Measurements from ENCODE around the gene ELOVL2. TPM values are rescaled to one million over a fixed set of nuclear protein-coding genes. Genes with fewer than 3 reads are reported as not detected.

Gene ELOVL2
- total RNA-seq, 1 experiment from 2014 or later = not detected

DNA sequence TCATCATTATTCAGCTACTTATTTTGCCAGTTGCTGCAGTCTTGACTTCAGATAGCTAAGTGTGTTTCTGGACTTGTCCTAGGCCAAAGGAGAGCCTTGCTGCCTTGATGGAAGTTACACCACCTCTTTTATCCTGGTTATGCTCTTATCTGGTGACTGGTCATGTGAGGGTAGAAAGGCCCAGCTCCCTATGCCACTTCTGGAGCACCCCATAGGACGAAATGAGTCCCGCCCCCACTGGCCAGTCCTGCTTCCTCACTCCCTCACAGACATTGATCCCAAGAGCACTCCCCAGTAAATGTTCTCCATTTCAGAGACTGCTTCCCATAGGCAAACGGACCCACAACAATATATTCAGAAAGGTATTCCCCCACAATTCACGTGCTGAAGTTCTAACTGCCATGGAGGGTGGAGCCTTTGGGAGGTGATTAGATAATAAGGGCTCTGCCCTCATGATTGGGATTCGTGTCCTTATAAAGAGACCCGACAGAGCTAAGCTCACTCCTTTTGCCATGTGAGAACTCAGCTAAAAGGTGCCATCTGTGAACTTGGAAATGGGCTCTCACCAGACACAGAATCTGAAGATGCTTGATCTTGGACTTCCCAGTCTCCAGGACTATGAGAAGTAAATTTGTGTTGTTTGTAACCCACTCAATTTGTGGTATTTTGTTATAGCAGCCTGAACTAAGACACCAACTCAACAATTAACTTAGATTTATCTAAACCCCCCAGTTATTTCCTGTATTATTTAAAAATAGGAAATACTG lies 21.5 kb upstream of the ELOVL2 start:
- TF ChIP-seq CTCF (IDR thresholded peaks at IDR 0.05; ENCODE audit: unreplicated experiment) = no peak
- POLR2A ChIA-PET = interaction anchor here (0.7 to 1.5 kb wide), 2 partner anchors 168 to 431 kb away, joined by 3 to 6 read pairs; no protein-coding TSS in a partner anchor
- Mint-ChIP-seq H3K27me3 (ENCODE audit: insufficient read depth, unreplicated experiment) (no peaks in the 10 kb centered on the region), H3K27ac (ENCODE audit: low read depth, unreplicated experiment) (no peak overlapping the region), H3K4me3 (ENCODE audit: unreplicated experiment) (no peak overlapping the region), H3K9me3 (ENCODE audit: unreplicated experiment) (no peaks in the 10 kb centered on the region), H3K36me3 (ENCODE audit: insufficient read depth, unreplicated experiment) (no peaks in the 10 kb centered on the region), H3K4me1 (ENCODE audit: insufficient read depth, unreplicated experiment) (no peaks in the 10 kb centered on the region)
- intact Hi-C loops (cut with micrococcal nuclease) = loop anchor here (5.0 kb wide), 1 partner anchor 218 kb away; no protein-coding TSS in a partner anchor
- BruUV-seq (replicated peaks) = no TSS peak
- DNase-seq (ENCODE audit: unreplicated experiment) = no peak
- CTCF ChIA-PET = interaction anchor here (0.6 to 13.8 kb wide), 8 partner anchors 9 to 510 kb away, joined by 3 to 285 read pairs (median 4); no protein-coding TSS in a partner anchor

- no peaks in the 10 kb centered on the region for H3K4me1 Mint-ChIP-seq (ENCODE audit: insufficient read depth, unreplicated experiment)
- no peak overlapping the region for H3K4me3 Mint-ChIP-seq (ENCODE audit: unreplicated experiment)
- intact Hi-C loops (cut with micrococcal nuclease) = loop anchor here (5.0 kb wide), 1 partner anchor 218 kb away; no protein-coding TSS in a partner anchor
- no peak for DNase-seq (ENCODE audit: unreplicated experiment)
- H3K36me3 Mint-ChIP-seq (ENCODE audit: insufficient read depth, unreplicated experiment) = no peaks in the 10 kb centered on the region
- H3K9me3 Mint-ChIP-seq (ENCODE audit: unreplicated experiment) = no peaks in the 10 kb centered on the region
- no TSS peak for BruUV-seq (replicated peaks)
- POLR2A ChIA-PET = interaction anchor here (0.7 kb wide), 1 partner anchor 168 kb away, joined by 3 read pairs; no protein-coding TSS in a partner anchor
- CTCF ChIA-PET = interaction anchor here (1.1 to 13.8 kb wide), 5 partner anchors 8 to 432 kb away, joined by 3 to 285 read pairs (median 4); no protein-coding TSS in a partner anchor
- H3K27me3 Mint-ChIP-seq (ENCODE audit: insufficient read depth, unreplicated experiment) = no peaks in the 10 kb centered on the region
- TF ChIP-seq CTCF (IDR thresholded peaks at IDR 0.05; ENCODE audit: unreplicated experiment) = no peak
- H3K27ac Mint-ChIP-seq (ENCODE audit: low read depth, unreplicated experiment) = no peak overlapping the region
Measured at GRCh38 chr6:11064836-11065235, 20.7 kb upstream of the ELOVL2 start.

DNA sequence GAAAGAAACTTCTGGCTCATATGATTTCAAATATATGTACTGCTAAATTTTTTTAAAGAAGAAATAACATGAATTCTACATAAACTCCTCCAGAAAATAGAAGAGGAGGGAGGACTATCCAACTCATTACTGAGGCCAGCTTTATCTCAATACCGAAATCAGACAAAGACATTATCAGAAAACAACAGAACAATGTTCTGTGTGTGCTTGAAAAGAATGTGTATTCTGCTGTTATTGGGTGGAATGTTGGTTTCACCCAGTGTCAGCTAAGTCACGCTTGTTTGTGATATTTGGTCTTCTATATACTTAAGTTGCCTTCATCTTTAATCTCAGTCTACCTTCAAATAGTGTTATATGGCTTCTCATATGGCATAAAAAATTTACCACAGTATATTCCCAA lies 18.6 kb upstream of the ELOVL2 start:
- CTCF ChIA-PET = interaction anchor here (0.6 to 13.8 kb wide), 2 partner anchors 112 to 213 kb away, joined by 3 to 285 read pairs; no protein-coding TSS in a partner anchor
- TF ChIP-seq CTCF (IDR thresholded peaks at IDR 0.05; ENCODE audit: unreplicated experiment) = no peak

DNA sequence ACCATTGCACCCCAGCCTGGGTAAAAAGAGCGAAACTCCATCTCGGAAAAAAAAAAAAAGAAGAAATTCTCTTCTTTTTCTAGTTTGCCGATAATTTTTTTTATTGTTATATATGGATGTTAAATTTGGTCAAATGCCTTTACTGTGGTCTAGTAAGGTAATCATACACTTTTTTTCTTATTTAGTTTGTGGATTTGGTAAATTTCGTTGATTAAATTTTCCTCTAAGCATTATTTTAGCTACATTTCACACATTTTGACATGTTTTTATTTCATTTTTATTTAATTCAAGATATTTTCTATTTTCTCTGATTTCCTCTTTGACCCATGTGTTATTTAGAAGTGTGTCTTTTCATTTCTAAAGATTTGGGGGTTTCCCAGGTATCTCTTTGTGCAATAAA lies 18.0 kb upstream of the ELOVL2 start:
- no TSS peak for BruUV-seq (replicated peaks)
- Mint-ChIP-seq H3K27ac (ENCODE audit: low read depth, unreplicated experiment) (no peak overlapping the region), H3K27me3 (ENCODE audit: insufficient read depth, unreplicated experiment) (no peaks in the 10 kb centered on the region), H3K4me3 (ENCODE audit: unreplicated experiment) (no peak overlapping the region), H3K4me1 (ENCODE audit: insufficient read depth, unreplicated experiment) (no peaks in the 10 kb centered on the region), H3K9me3 (ENCODE audit: unreplicated experiment) (no peaks in the 10 kb centered on the region), H3K36me3 (ENCODE audit: insufficient read depth, unreplicated experiment) (no peaks in the 10 kb centered on the region)
- ChIA-PET POLR2A (no interaction called here), CTCF (interaction anchor here (0.6 to 13.8 kb wide), 3 partner anchors 107 to 211 kb away, joined by 3 to 285 read pairs (median 6); no protein-coding TSS in a partner anchor)
- TF ChIP-seq CTCF (IDR thresholded peaks at IDR 0.05; ENCODE audit: unreplicated experiment) = no peak
- DNase-seq (ENCODE audit: unreplicated experiment) = no peak
- intact Hi-C loops (cut with micrococcal nuclease) = no loop called here

More for the DNA sequence above, 18.6 kb upstream of the ELOVL2 start:
- H3K36me3 Mint-ChIP-seq (ENCODE audit: insufficient read depth, unreplicated experiment) = no peaks in the 10 kb centered on the region
- no peaks in the 10 kb centered on the region for H3K9me3 Mint-ChIP-seq (ENCODE audit: unreplicated experiment)
- no peak overlapping the region for H3K27ac Mint-ChIP-seq (ENCODE audit: low read depth, unreplicated experiment)
- no peaks in the 10 kb centered on the region for H3K4me1 Mint-ChIP-seq (ENCODE audit: insufficient read depth, unreplicated experiment)
- no TSS peak for BruUV-seq (replicated peaks)
- no peaks in the 10 kb centered on the region for H3K27me3 Mint-ChIP-seq (ENCODE audit: insufficient read depth, unreplicated experiment)
- POLR2A ChIA-PET = interaction anchor here (0.6 kb wide), 2 partner anchors 14 to 46 kb away, joined by 3 to 4 read pairs; no protein-coding TSS in a partner anchor
- DNase-seq (ENCODE audit: unreplicated experiment) = no peak
- no peak overlapping the region for H3K4me3 Mint-ChIP-seq (ENCODE audit: unreplicated experiment)
- intact Hi-C loops (cut with micrococcal nuclease) = no loop called here

All from MCF 10A (cell line).